HG03469 (cell line): ENCODE data around the gene DGKH.

Experiments
- ATAC-seq: cut with Tn5 transposase; IDR thresholded peaks from one replicate; pipeline ENCODE4 v1.9.1; 2021; ENCODE audit warnings: mild to moderate bottlenecking, moderate library complexity, moderate number of reproducible peaks; ENCODE audit not compliant: unreplicated experiment

The DGKH gene, protein sequence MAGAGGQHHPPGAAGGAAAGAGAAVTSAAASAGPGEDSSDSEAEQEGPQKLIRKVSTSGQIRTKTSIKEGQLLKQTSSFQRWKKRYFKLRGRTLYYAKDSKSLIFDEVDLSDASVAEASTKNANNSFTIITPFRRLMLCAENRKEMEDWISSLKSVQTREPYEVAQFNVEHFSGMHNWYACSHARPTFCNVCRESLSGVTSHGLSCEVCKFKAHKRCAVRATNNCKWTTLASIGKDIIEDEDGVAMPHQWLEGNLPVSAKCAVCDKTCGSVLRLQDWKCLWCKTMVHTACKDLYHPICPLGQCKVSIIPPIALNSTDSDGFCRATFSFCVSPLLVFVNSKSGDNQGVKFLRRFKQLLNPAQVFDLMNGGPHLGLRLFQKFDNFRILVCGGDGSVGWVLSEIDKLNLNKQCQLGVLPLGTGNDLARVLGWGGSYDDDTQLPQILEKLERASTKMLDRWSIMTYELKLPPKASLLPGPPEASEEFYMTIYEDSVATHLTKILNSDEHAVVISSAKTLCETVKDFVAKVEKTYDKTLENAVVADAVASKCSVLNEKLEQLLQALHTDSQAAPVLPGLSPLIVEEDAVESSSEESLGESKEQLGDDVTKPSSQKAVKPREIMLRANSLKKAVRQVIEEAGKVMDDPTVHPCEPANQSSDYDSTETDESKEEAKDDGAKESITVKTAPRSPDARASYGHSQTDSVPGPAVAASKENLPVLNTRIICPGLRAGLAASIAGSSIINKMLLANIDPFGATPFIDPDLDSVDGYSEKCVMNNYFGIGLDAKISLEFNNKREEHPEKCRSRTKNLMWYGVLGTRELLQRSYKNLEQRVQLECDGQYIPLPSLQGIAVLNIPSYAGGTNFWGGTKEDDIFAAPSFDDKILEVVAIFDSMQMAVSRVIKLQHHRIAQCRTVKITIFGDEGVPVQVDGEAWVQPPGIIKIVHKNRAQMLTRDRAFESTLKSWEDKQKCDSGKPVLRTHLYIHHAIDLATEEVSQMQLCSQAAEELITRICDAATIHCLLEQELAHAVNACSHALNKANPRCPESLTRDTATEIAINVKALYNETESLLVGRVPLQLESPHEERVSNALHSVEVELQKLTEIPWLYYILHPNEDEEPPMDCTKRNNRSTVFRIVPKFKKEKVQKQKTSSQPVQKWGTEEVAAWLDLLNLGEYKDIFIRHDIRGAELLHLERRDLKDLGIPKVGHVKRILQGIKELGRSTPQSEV

DNA sequence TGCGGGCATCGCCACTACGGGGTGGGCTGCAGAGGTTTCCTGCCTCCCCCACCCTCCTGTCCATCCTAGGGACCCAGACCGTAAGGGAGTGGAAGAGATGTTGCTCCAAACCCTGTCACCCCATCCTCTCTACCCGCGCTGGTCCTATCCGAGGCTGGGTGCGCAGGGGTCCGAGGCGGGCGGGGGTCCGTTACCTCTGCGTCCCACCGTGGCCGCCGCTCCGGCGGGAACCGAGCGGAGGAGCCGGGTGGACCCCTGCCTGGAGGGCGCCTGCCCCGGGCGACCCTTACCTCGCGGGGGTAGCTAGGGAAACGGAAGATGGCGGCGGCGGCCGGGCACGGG lies at the start of gene DGKH:
TSS of gene DGKH (plus strand) at position 307 of the 342 bp plus-strand sequence. CDS start 126 bp downstream, outside the sequence.
- ATAC-seq: no peak

DNA sequence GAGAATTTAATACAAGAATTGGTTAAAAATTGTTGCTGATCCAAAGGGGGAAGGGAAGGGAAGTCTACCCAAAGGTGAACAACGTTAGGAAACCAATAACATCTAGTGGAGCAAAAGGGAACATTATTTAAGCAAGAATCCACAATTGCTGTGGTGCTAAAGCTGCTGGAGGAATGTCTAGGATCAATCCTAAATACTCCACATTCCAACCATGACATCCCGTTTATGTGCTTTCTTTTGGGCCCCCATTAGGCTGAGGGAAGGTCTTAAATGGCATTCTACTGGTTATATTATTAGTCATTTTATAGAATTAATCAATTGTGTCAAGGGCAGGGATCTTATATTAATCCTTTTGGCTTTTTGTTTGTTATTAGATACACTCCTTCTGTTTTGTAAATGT lies 47.6 kb upstream of the DGKH start:
- ATAC-seq: no peak

GRCh38 chr13:42001580-42001979 lies 46.9 kb upstream of the DGKH start:
- no peak for ATAC-seq

GRCh38 chr13:42002066-42002465 lies 46.4 kb upstream of the DGKH start:
- ATAC-seq: no peak

DNA sequence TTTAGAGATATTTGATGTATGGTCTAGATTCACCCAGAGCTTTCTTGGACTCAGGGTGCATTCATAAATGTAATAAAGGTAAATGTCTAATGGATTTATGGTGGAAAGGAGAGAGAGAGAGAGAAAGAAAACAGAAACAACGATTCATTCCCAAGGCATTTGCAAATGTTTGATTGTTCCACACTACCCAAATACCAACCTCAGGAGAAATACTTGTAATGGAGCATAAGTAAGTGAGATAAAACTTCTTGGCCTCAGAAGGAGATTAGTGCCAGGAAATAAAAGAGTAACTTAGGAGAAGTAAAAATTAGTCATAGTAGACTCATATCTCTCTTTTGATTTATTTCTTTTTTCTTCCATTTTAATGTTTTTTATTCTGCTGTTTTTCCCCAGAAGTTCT lies 40.6 kb upstream of the DGKH start:
- no peak for ATAC-seq

GRCh38 chr13:42009057-42009456 lies 39.4 kb upstream of the DGKH start:
- ATAC-seq: no peak

- ATAC-seq: no peak
These were observed 36.7 kb upstream of the DGKH start for GRCh38 chr13:42011601-42012350.

- no peak for ATAC-seq
These were observed 34.3 kb upstream of the DGKH start for GRCh38 chr13:42014119-42014518.

DNA sequence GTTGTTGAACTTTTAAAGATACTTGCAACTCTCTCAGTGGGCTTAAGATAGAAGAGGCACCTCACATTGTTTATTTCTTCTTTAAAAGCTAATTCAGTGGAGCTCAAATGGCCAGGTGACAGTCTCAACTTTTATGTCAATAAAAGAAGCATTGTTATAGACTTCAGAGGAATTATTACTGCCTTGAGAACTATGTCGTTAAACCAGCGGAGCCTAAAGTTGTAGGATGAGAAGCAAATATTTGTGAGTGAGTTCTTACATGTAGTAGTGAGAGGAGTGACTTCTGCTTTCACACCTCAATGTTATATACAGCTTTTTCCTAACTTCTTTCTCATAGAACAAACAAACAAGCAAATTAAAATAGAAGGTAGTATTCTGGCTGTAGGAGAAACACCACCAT lies 31.2 kb upstream of the DGKH start:
- ATAC-seq: no peak

GRCh38 chr13:42021851-42022250 lies 26.6 kb upstream of the DGKH start:
- ATAC-seq: no peak

- no peak for ATAC-seq
These were observed 26.1 kb upstream of the DGKH start for GRCh38 chr13:42022336-42022735.

DNA sequence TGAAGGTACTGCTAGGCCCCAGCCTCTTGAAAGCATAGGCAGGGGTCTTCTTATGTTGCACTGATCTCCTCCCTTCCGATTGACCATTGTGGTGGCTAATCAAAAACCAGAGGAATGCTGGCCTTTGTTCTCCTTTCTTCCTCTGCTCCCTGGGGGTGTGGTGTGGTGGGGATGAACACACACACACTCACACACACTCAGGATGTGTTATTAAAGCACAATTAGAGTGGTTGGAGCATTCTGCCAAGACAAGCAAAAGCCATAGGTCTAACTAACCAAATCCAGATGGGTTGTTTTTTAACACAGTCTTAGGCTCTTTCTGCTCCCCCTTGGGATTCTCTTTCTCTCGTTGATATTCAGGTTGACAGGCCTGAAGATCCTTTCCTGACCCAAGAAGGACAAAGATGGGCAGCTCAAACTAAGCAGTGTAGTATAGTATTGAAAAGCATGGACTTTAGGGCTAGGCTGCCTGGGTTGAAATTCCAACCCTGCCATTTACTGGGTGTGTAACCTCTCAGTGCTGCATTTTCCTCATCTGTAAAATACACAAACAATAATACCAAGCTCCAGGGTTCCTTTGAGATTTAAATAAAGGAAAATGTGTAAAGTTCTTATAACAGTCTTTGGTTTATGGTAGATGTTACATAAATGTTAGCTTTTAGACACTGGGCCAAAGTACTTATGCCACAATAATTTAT lies 25.5 kb upstream of the DGKH start:
- ATAC-seq: no peak

DNA sequence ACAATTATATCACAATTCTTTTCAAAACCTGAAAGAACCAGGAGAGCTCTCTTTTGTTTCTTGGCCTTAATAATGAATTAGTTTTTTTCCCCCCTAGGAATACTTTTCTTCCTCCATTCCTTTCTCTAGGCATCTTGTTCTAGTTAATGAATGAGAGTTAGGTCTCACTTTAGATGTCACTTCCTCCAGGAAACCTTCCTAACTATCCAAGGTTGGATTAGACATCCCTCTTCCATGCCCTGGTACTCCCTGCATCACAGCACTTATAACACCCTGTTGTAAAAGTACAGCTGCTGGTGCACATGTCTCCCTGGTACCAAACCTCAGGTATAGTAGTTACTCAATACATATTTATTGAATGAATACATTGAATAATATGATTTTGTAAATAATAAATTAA lies 21.2 kb upstream of the DGKH start:
- ATAC-seq: no peak

DNA sequence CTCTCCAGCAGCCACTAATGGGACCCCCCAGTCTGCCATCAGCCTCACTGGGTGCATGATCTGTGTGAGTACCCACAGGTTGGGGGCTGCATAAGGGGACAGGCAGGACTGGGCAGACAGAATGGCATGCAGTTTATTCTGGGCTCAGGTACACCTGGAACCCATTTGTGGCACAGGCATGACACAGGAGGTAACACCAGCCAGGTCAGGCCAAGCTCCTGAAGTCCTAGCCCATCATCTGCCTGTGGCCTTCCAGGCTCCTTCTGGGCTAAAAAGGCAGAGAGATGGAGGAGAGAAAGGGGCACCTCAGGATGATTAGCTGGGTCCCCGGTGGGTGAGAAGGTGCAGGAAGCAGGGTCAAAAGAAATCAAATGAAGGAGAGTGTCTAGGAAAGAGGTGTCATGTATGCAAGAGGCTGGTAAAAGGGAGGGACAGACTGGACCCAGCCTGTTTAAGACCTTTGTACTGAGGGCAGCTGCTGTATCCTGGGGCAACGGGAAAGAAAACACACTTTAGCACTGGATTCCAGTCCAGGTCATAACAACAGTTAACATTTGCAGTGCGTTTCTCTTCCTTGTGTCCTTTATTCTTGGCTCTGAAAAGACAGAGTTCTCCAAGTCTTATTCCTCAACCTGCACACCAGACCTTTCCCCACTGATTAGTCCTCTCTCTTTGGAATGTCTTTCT lies 20.2 kb upstream of the DGKH start:
- ATAC-seq: no peak

DNA sequence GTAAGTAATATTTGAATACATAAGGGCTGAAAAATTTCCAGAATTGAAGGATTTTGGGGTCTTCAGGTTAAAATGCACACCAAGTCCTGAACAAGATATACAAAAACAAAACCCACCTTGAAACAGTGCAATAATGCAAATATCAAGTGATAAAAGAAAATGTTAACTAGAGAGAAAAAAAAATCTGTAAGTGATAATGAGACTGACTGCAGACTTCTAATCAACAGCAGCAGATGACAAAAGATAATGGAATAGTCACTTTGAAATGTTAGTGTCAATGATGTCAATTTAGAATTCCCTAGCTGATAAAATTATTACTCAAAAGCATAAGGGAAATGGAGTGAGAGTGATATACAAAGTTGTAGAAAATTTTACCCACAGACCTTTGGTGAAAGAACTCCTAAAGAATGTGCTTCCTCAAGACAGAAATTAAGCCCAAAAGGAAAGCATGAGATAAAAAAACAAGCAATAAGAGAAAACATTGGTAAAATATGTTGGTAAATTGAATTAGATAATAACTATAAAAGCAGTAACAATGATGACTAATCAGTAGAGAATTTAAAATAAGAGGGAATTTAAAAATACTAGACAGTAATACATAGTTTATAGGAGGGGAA lies 12.4 kb upstream of the DGKH start:
- no peak for ATAC-seq

DNA sequence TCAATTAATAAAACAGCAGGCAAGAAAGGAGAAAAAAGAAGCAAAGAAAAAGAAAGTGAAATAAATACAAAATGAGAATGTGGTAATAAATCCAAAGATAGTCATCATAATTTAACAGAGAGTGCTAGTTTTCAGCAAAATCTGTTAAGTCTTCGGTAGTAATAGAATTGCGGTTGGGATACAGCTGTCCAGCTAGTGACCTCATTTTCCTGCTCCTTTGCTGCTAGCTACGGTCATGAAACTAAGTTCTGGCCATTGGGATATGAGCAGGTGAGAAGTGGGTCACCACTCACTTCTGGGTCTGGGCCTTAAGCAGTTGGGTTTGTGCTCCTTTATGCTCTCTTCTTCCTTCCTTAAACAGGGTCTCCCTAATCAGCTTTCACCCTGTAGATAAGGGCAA lies 11.7 kb upstream of the DGKH start:
- no peak for ATAC-seq

GRCh38 chr13:42038661-42039456 lies 9.6 kb upstream of the DGKH start:
- ATAC-seq: no peak

GRCh38 chr13:42039457-42039945 lies 8.9 kb upstream of the DGKH start:
- ATAC-seq: no peak
